HG02588 (cell line): Measurements from ENCODE around the gene HAPLN3.

Experiments
- ATAC-seq: cut with Tn5 transposase; IDR thresholded peaks from one replicate; pipeline ENCODE4 v1.9.1; 2021; ENCODE audit warnings: mild to moderate bottlenecking, moderate library complexity; ENCODE audit not compliant: unreplicated experiment

HAPLN3 gene

GRCh38 chr15:88897142-88897455 lies 1.8 kb upstream of the HAPLN3 start:
- no peak for ATAC-seq

GRCh38 chr15:88896333-88897033 lies 1.1 kb upstream of the HAPLN3 start:
- ATAC-seq, result no peak

GRCh38 chr15:88894348-88894818 lies 961 bp downstream of the HAPLN3 start:
- ATAC-seq, result no peak

DNA sequence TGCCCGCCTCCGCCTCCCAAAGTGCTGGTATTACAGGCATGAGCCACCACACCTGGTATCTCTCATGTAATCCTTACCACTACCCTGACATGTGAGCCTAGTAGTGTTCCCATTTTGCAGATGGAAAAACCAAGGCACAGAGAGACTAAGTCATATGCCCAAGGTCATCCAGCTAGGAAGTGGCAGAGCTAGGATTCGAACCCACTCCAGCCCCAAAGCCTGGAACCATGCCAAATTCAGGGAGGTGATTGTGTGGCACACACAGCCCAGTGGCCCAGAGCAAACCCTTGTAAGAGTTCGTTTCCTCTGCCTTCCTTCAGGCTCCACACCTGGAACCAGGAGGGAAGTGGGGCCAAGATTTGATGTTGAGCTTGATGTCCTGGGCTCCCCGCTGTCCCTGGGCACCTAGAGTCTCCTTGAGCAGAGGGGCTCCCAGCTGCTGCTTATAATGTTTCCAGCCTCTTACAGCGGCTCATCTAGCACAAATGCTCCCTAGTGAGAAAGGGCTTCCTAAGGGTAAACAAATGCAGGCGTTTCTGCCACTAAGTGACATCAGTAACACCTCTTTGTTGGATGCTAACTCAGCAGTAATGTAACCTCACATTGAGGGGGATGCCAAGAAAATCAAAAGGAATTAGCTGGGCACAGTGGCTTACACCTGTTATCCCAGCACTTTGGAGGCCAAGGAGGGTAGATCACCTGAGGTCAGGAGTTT lies 3.6 kb downstream of the HAPLN3 start:
- ATAC-seq, result no peak

DNA sequence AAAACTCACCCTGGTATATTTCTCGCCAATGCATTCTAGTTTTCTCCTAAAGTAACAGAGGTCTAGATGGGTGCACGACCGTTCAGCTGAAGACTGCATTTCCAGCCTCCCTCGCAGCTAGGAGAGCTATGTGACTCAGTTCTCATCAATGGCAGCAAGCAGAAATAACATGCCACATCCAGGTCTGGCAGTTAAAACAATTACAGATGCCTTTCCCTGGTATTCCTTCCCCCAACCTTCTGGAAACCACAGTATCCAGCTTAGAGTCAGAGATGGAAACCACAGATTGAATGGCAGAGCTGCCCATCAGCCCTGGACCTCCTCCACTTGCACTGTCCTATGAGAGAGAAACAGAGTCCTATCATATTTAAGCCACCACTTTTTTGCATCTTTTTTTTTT lies 4.8 kb downstream of the HAPLN3 start:
- ATAC-seq, result no peak

DNA sequence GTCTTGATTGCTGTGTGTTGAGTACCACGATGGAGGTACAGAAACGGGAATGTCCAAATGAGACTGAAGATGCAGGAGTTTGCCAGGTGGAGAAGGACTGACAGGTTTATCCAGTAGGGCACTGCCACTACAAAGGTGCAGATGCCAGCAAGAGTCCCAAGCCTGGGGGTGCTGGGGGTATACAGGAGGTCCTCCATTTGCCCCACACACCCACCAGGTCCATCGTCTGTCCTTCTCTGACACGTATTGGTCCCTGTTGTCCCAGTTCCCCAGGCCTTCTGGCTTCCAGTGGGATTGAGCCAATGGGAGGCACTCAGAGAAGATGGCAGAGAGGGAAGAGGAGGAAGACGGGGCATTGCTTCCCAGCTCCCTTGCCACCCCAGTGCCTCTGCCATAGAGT lies 6.6 kb downstream of the HAPLN3 start:
- ATAC-seq, result no peak

DNA sequence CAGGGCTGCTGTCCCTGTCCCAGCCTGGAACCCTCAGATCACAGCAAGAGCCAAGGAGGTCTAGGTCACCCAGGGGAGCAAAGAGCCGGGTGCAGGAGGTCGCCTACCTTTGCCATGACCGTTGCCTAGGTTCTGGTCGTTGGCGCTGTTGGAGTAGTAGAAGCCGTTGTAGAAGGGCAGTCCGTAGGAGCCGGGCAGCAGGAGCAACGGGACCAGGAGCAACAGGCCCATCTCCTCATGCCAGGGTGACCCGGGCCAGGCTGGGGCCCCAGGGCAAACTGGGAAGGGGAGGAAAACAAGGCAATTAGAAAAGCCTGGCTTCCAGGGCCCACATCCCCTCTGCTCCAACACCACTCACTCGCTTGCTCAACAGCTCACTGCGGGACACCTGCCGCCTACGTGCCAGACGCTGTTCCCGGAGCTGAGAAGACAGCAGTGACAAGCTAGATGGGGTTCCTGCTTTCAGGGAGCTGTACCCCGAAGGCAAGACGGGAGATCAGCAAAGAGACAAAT lies 8.2 kb downstream of the HAPLN3 start:
- no peak for ATAC-seq

- ATAC-seq, result no peak
Measured at GRCh38 chr15:88882785-88883184, 12.6 kb downstream of the HAPLN3 start.

DNA sequence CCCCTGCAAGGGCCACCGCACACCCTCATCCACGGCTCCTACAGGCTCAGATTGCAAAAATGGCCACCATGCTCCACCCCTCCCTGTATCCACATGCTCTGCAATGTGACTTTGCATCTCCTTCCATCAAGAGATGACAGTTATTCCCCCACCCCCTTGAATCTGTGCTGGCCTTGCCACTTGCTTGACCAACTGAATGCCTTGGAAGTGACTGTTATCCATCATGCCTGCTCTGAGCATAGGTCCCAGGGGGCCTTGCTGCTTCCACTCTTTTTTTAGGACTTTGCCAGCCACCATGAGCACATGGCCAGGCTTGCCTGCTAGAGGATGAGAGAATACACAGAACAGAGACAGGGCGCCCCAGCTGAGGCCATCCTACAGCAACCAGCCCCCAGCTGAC lies 13.6 kb downstream of the HAPLN3 start:
- no peak for ATAC-seq

- ATAC-seq, result no peak
Measured at GRCh38 chr15:88880944-88881740, 14.2 kb downstream of the HAPLN3 start.

DNA sequence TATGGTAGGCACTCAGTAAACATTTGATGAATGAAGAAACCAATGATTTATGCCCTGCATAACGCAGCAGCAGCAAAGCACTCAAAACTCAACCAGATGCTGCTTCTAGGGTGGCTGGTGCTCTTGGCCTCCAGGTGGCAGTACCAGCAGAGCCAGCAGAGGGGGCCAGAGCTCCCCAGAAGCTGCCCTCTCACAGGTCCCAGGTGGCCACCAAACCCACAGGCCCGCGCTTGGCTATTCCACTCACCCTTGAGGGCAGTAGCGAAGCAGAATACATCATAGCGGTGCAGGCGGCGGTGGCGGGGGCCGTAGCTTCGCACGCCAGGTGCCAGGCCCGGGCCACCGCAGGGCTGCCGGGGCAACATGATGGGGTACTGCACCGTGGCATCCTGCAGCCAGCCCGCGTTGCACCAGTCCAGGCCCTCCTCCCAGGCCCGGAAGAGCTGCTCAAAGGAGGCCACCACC lies 16.6 kb downstream of the HAPLN3 start:
- no peak for ATAC-seq

- ATAC-seq, result no peak
Measured at GRCh38 chr15:88877906-88878305, 17.4 kb downstream of the HAPLN3 start.

DNA sequence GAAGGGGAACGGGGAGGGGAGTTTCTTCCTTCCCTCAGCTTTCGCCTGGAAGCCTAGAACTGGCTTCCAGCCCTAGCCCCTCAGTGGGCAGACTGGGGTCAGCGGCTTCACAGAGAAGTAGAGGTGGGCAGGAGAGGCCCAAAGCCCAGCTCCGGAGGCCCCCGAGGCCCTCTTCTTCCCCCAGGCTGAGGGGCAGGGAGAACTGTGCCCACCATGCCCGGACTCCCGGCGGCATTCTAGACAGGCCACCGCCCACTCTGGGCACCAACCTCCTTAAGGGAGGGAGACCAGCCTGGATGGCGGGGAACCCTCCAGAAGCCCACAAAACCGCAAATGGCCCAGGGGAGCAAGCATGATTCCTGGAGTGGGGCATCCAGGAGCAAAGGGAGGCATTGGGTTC lies 17.9 kb downstream of the HAPLN3 start:
- ATAC-seq, result no peak

GRCh38 chr15:88876573-88876972 lies 18.8 kb downstream of the HAPLN3 start:
- no peak for ATAC-seq

- no peak for ATAC-seq
Measured at GRCh38 chr15:88874684-88875083, 20.7 kb downstream of the HAPLN3 start.

DNA sequence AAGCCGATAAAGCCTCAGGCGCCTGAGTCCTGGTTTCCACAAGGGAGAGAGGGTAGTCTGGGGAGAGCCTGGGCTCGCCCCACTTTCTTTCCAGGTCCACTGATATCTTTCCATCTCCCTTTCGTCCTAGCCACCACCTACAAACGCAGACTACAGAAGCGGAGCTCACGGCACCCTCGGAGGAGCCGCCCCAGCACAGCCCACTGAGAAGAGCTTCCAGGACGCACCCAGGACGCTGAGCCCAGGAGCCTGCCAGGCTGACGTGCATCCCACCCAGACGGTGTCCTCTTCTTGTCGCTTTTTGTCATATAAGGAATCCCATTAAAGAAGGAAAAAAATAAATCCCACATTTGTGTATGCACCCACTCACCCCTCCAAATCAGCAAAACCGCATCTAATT lies 21.1 kb downstream of the HAPLN3 start:
- no peak for ATAC-seq

DNA sequence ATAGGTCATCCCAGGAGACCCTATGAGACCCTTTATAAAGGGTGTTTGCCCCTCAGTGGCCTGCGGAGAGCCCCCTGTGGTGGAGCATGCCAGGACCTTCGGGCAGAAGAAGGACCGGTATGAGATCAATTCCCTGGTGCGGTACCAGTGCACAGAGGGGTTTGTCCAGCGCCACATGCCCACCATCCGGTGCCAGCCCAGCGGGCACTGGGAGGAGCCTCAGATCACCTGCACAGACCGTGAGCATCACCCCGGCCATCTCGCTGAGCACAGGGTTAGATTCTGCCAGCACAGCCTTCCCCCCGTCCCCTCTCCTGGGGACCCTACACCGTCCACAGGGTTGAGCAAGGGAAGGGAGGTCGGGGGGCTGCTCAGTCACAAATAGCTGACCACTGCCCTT lies 21.6 kb downstream of the HAPLN3 start:
- ATAC-seq, result no peak

- ATAC-seq, result no peak
Measured at GRCh38 chr15:88872706-88873105, 22.6 kb downstream of the HAPLN3 start.

DNA sequence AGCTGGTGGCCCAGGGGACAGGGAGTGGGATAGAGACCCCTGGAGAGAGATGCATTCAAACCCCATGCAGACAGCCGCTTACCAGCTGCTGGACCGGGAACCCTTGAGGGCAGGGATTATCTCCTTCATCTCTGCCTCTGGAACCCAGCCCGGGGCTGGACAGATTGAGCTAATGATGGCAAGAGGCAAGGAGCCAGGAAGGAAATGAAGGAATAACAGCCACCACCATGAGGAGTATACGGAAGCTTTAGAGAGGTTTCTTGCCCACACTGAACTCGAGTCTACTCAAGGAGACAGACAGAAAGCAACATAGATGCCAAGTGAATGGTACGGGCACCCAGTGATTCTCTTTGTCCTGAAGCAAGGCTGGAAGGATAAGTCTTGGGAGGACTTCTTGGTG lies 23.2 kb downstream of the HAPLN3 start:
- ATAC-seq, result no peak

- no peak for ATAC-seq
Measured at GRCh38 chr15:88871313-88871712, 24.0 kb downstream of the HAPLN3 start.

- ATAC-seq, result no peak
Measured at GRCh38 chr15:88866295-88866881, 29.0 kb downstream of the HAPLN3 start.
